HG03135 (cell line): ENCODE data around the gene GSPT1.
"Not testable (repeated sequence)": the region's sequence is repeated elsewhere in the genome, so short reads cannot be mapped to it uniquely, and the experiment has no call there.

Source experiments
- ATAC-seq: cut with Tn5 transposase; IDR thresholded peaks from one replicate; pipeline ENCODE4 v1.9.1; 2021; ENCODE audit warnings: mild to moderate bottlenecking, moderate library complexity; ENCODE audit not compliant: unreplicated experiment

Gene GSPT1

GRCh38 chr16:11915644-11916523 lies at the start of gene GSPT1:
Gene GSPT1 (minus strand): TSS chr16:11915956. CDS start chr16:11915720, 236 bp downstream.
- peak; percentile 84 for ATAC-seq

GRCh38 chr16:11964761-11965551 lies 49.2 kb upstream of the GSPT1 start, which contains the start of gene TNFRSF17:
Gene TNFRSF17 (plus strand): TSS chr16:11965210. CDS start chr16:11965325, 115 bp downstream.
- ATAC-seq = peak; percentile 76

GRCh38 chr16:11963706-11964105 lies 48.0 kb upstream of the GSPT1 start:
- ATAC-seq = no peak

GRCh38 chr16:11962978-11963377 lies 47.2 kb upstream of the GSPT1 start:
- ATAC-seq = not testable (repeated sequence)

GRCh38 chr16:11962457-11962856 lies 46.7 kb upstream of the GSPT1 start:
- ATAC-seq = not testable (repeated sequence)

- no peak for ATAC-seq
These were observed 42.0 kb upstream of the GSPT1 start for GRCh38 chr16:11957591-11958395.

- ATAC-seq = no peak
These were observed 40.8 kb upstream of the GSPT1 start for GRCh38 chr16:11956558-11956957.

- ATAC-seq = no peak
These were observed 40.0 kb upstream of the GSPT1 start for GRCh38 chr16:11955713-11956123.

GRCh38 chr16:11953576-11953975 lies 37.8 kb upstream of the GSPT1 start:
- not testable (repeated sequence) for ATAC-seq

GRCh38 chr16:11950388-11950787 lies 34.6 kb upstream of the GSPT1 start:
- no peak for ATAC-seq

GRCh38 chr16:11949527-11949926 lies 33.8 kb upstream of the GSPT1 start:
- peak; percentile 60 for ATAC-seq

GRCh38 chr16:11948819-11949218 lies 33.1 kb upstream of the GSPT1 start:
- ATAC-seq = no peak

- ATAC-seq = no peak
These were observed 30.7 kb upstream of the GSPT1 start for GRCh38 chr16:11946433-11946832.

GRCh38 chr16:11941945-11942344 lies 26.2 kb upstream of the GSPT1 start, which contains the start of gene NPIPB2:
Gene NPIPB2 (minus strand): TSS chr16:11942045. CDS start chr16:11942045, 0 bp downstream.
- not testable (repeated sequence) for ATAC-seq

GRCh38 chr16:11927350-11927749 lies 11.6 kb upstream of the GSPT1 start:
- ATAC-seq = not testable (repeated sequence)

GRCh38 chr16:11924046-11924445 lies 8.3 kb upstream of the GSPT1 start:
- not testable (repeated sequence) for ATAC-seq

GRCh38 chr16:11916524-11917285 lies 949 bp upstream of the GSPT1 start:
- ATAC-seq = no peak

- peak; percentile 35 for ATAC-seq
These were observed 577 bp downstream of the GSPT1 start for GRCh38 chr16:11915114-11915643.

GRCh38 chr16:11914210-11915113 lies 1.3 kb downstream of the GSPT1 start:
- peak; percentile 7 for ATAC-seq
